K562 (cell line): Measurements from ENCODE around the gene ELOF1. TPM values are rescaled to one million over a fixed set of nuclear protein-coding genes. Genes with fewer than 3 reads are reported as not detected.

Experiments used
- ATF3 ChIP-seq, 2 experiments: fragments of 450-650 bp in 1 of 2; sonication (generic) in 1 of 2; formaldehyde crosslinking in 1 of 2; IDR thresholded peaks in 1 of 2; conservative IDR thresholded peaks in 1 of 2; 2 replicates each; pipeline versions ENCODE4 v1.6.1 to v1.8.1; 2016 to 2023; ENCODE audit warnings: mild to moderate bottlenecking in 2 of 2, moderate library complexity in 2 of 2, inconsistent platforms in 1 of 2, missing genetic modification reagents in 1 of 2
- CEBPG ChIP-seq, 3 experiments: fragments of 200-800 bp in 1 of 3; sonication (Bioruptor generic) in 1 of 3; sonication (generic) in 1 of 3; formaldehyde crosslinking in 1 of 3; IDR thresholded peaks in 2 of 3; conservative IDR thresholded peaks in 1 of 3; 2 replicates each; pipeline versions ENCODE4 v1.6.1 to v1.8.0; 2016 to 2022; ENCODE audit warnings: missing compliant biosample characterization in 2 of 3, missing genetic modification characterization in 2 of 3, mild to moderate bottlenecking in 1 of 3, missing genetic modification reagents in 1 of 3
- CHD2 ChIP-seq: IDR thresholded peaks from 2 replicates; pipeline ENCODE4 v1.6.1; 2011; ENCODE audit warnings: low read depth, low read length
- CREM ChIP-seq: IDR thresholded peaks from 2 replicates; pipeline ENCODE4 v1.6.1; 2014; ENCODE audit warnings: antibody characterized with exemption, low read depth
- ELF2 ChIP-seq: fragments of 250-450 bp; sonication (Bioruptor Pico); IDR thresholded peaks from 2 replicates; pipeline ENCODE4 v1.5.0; 2021; ENCODE audit warnings: mild to moderate bottlenecking
- FOXK2 ChIP-seq, 2 experiments: fragments of 450-650 bp; IDR thresholded peaks in 1 of 2; conservative IDR thresholded peaks in 1 of 2; 2 replicates each; pipeline ENCODE4 v1.6.1; 2016; ENCODE audit warnings: low read depth in 2 of 2, mild to moderate bottlenecking in 1 of 2
- ILF3 ChIP-seq: fragments of 450-650 bp; IDR thresholded peaks from 2 replicates; pipeline ENCODE4 v1.6.1; 2018; ENCODE audit warnings: antibody characterized with exemption, mild to moderate bottlenecking, moderate library complexity, borderline replicate concordance
- MAZ ChIP-seq, 2 experiments: fragments of 450-650 bp in 1 of 2; sonication (generic) in 1 of 2; formaldehyde crosslinking; IDR thresholded peaks in 1 of 2; conservative IDR thresholded peaks in 1 of 2; 2 replicates each; pipeline versions ENCODE4 v1.4.0 to v1.5.0; 2020; ENCODE audit warnings: mild to moderate bottlenecking in 1 of 2, missing genetic modification reagents in 1 of 2
- NR2C2 ChIP-seq, 2 experiments: fragments of 200-800 bp in 1 of 2; sonication (Bioruptor generic) in 1 of 2; sonication (generic) in 1 of 2; formaldehyde crosslinking in 1 of 2; IDR thresholded peaks; 2 replicates each; pipeline versions ENCODE4 v1.6.1 to v1.8.0; 2016 to 2022; ENCODE audit warnings: mild to moderate bottlenecking in 1 of 2, missing compliant biosample characterization in 1 of 2, missing genetic modification characterization in 1 of 2, missing genetic modification reagents in 1 of 2
- PYGO2 ChIP-seq: fragments of 450-650 bp; IDR thresholded peaks from 2 replicates; pipeline ENCODE4 v1.6.1; 2016; ENCODE audit warnings: mild to moderate bottlenecking, missing genetic modification characterization, moderate library complexity, missing compliant biosample characterization
- TEAD2 ChIP-seq: fragments of 450-650 bp; IDR thresholded peaks from 2 replicates; pipeline ENCODE4 v1.6.1; 2016; ENCODE audit warnings: missing genetic modification characterization, control low read depth, missing compliant biosample characterization
- TOE1 ChIP-seq, 2 experiments: fragments of 450-650 bp in 1 of 2; sonication (generic) in 1 of 2; formaldehyde crosslinking in 1 of 2; IDR thresholded peaks; 2 replicates each; pipeline versions ENCODE4 v1.7.1 to v1.8.0; 2016 to 2022; ENCODE audit warnings: borderline replicate concordance in 2 of 2, mild to moderate bottlenecking in 2 of 2, antibody characterized with exemption in 1 of 2, inconsistent platforms in 1 of 2, low read depth in 1 of 2, missing genetic modification reagents in 1 of 2, moderate library complexity in 1 of 2
- TSHZ1 ChIP-seq: fragments of 250-450 bp; sonication (Bioruptor Pico); IDR thresholded peaks from 2 replicates; pipeline ENCODE4 v1.4.0; 2020; ENCODE audit warnings: mild to moderate bottlenecking, moderate library complexity
- ZNF140 ChIP-seq: fragments of 250-450 bp; sonication (Bioruptor Pico); IDR thresholded peaks from 2 replicates; pipeline ENCODE4 v1.8.0; 2021; ENCODE audit warnings: moderate library complexity, mild to moderate bottlenecking, inconsistent platforms
- ZNF277 ChIP-seq: fragments of 250-450 bp; sonication (Bioruptor Pico); IDR thresholded peaks from 2 replicates; pipeline ENCODE4 v1.8.0; 2022; ENCODE audit warnings: inconsistent platforms, mild to moderate bottlenecking, moderate library complexity, borderline replicate concordance
- ZNF76 ChIP-seq: fragments of 250-450 bp; sonication (Bioruptor Pico); IDR thresholded peaks from 2 replicates; pipeline ENCODE4 v1.4.0; 2020; ENCODE audit warnings: mild to moderate bottlenecking, moderate library complexity, borderline replicate concordance
- polyA plus RNA-seq, 8 experiments: library from polyadenylated mRNA; depleted of rRNA in 4 of 8; stranded (reverse) in 5 of 8; unstranded in 3 of 8; fragments of >200 nt; fragmentation: Nextera tagmentation in 2 of 8; fragmentation: Illumina TruSeq in 1 of 8; extraction: Ambion mirVana in 2 of 8; extraction: Trizol in 1 of 8; gene quantifications; 2 replicates each; pipeline versions ENCODE4 v1.2.1 to v1.2.3, GENCODE V29; 2011 to 2014; ENCODE audit warnings: inconsistent platforms in 1 of 8, missing spikeins in 1 of 8
- total RNA-seq, 7 experiments: library from RNA; depleted of rRNA in 6 of 7; stranded (reverse); fragments of >200 nt in 6 of 7; fragmentation: Illumina TruSeq in 2 of 7; extraction: Trizol in 2 of 7; gene quantifications; 2 replicates each; pipeline versions ENCODE4 v1.2.1 to v1.2.3, GENCODE V29; 2011 to 2021; ENCODE audit warnings: low replicate concordance in 1 of 7

ELOF1 gene
- total and polyA plus RNA-seq, 9 of the 15 experiments (the other 6 are each of a cell fraction or from before 2014, with no cell fraction given) = 16.7 to 147 (median 74.2) TPM

GRCh38 chr19:11597202-11598102, 38.4 kb upstream of the ELOF1 start, which contains the start of gene ZNF627 (continued):
- TF ChIP-seq MAZ (CRISPR knock-in tag; conservative IDR thresholded peaks at IDR 0.05 in 1 of 2, IDR thresholded peaks at IDR 0.05 in 1 of 2) = peak; percentile 78 to 90
- TF ChIP-seq CEBPG (CRISPR knock-in tag; IDR thresholded peaks at IDR 0.05) = no peak
- no peak for TF ChIP-seq CEBPG (tag; conservative IDR thresholded peaks at IDR 0.05 in 1 of 2, IDR thresholded peaks at IDR 0.05 in 1 of 2)
- TF ChIP-seq ILF3 = no peak
- 0 out of 2 replicates have a peak, but pooled peaks have one; percentile 20 for TF ChIP-seq TSHZ1 (CRISPR knock-in tag)
- TF ChIP-seq ZNF76 (CRISPR knock-in tag) = 0 out of 2 replicates have a peak, but pooled peaks have one; percentile 43
- no peak for TF ChIP-seq ZNF140 (CRISPR knock-in tag)
- peak; percentile 93 for TF ChIP-seq CREM
- TF ChIP-seq NR2C2 (CRISPR knock-in tag; IDR thresholded peaks at IDR 0.05) = no peak
- TF ChIP-seq NR2C2 (tag; IDR thresholded peaks at IDR 0.05) = peak; percentile 72; the same call in 1 of the 2 replicates
- TF ChIP-seq ELF2 (CRISPR knock-in tag) = no peak
- TF ChIP-seq ATF3 (IDR thresholded peaks at IDR 0.05) = no peak
- TF ChIP-seq ATF3 (CRISPR knock-in tag; conservative IDR thresholded peaks at IDR 0.05) = 0 out of 2 replicates have a peak, but pooled peaks have one; percentile 56
- TF ChIP-seq FOXK2 (conservative IDR thresholded peaks at IDR 0.05 in 1 of 2, IDR thresholded peaks at IDR 0.05 in 1 of 2; ENCODE audit: low read depth in 2 of 2) = peak; percentile 86
- TF ChIP-seq TEAD2 (tag) = no peak
- TF ChIP-seq CHD2 = peak; percentile 30; the same call in 1 of the 2 replicates
- no peak for TF ChIP-seq PYGO2
- TF ChIP-seq ZNF277 (CRISPR knock-in tag) = no peak
- peak; percentile 7; the same call in 1 of the 2 replicates for TF ChIP-seq TOE1 (IDR thresholded peaks at IDR 0.05; ENCODE audit: borderline replicate concordance)
- TF ChIP-seq TOE1 (CRISPR knock-in tag; IDR thresholded peaks at IDR 0.05; ENCODE audit: borderline replicate concordance, low read depth) = no peak
